ENCODE measurements around the gene ISM1.
A peak's percentile ranks its signal among the peaks of the same experiment; 100 is the strongest.

DNA sequence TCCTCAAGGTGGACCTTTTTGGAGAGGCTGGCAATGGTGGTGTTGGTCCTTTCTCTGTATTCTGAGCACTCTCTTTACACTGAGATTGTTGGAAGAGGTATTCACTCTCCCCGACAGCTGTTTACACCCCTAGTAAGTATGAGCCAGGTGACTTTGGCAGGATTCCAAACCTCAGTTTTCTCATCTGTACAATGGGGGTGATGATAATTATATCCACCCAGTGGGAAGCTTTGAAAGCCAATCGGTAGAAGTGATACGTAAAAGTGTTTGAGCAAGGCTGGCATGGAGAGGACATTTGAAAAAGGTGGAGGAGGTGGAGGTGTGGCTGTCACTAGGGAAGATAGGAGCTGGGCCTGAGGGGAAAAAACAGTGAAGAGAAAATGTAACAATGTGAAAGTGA lies 35.5 kb downstream of the ISM1 start:
- peak in 1 of 3 donors; percentile 9 for TF ChIP-seq POLR2AphosphoS5 (IDR thresholded peaks at IDR 0.05)
- TF ChIP-seq, protein P1, sequence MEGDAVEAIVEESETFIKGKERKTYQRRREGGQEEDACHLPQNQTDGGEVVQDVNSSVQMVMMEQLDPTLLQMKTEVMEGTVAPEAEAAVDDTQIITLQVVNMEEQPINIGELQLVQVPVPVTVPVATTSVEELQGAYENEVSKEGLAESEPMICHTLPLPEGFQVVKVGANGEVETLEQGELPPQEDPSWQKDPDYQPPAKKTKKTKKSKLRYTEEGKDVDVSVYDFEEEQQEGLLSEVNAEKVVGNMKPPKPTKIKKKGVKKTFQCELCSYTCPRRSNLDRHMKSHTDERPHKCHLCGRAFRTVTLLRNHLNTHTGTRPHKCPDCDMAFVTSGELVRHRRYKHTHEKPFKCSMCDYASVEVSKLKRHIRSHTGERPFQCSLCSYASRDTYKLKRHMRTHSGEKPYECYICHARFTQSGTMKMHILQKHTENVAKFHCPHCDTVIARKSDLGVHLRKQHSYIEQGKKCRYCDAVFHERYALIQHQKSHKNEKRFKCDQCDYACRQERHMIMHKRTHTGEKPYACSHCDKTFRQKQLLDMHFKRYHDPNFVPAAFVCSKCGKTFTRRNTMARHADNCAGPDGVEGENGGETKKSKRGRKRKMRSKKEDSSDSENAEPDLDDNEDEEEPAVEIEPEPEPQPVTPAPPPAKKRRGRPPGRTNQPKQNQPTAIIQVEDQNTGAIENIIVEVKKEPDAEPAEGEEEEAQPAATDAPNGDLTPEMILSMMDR (IDR thresholded peaks at IDR 0.05): no peak
